ENCODE results near the gene ZNF683. TPM values are rescaled to one million over a fixed set of nuclear protein-coding genes. Genes with fewer than 3 reads are reported as not detected.

The ZNF683 gene
- total and polyA plus RNA-seq, 9 of the 15 experiments (the other 6 are each of a cell fraction or from before 2014, with no cell fraction given), result not detected

DNA sequence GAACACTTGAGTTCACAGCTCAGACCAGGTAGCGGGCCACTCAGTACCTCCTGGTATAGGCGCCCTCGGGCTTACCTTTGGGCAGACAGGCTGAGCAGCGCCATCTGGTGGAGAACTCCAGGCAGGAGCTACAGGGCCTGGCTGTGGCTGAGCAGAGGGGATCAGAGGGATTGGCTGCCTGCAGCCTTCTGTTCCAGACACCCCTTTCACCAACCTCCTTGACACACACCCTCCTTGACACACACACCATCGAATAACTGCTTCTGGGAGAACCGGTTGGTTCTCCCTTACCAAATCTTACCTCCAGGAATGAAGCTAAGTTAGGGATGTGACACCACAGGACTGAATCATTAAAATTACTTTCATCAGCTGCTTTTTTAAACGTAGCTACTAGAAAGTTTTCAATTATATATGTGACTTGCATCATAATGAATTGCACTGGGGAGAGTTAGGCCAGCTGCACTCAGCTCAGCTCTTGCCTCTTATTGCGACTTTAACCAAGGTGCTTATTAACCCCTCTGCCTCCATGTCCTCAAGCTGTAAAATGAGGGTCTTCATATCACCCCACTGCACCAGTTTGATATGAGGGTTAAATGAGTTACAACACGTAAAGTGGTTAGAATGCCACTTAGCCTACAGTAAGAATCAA is 44.7 kb upstream of the ZNF683 start (continued):
- TF ChIP-seq ZNF408 (CRISPR knock-in tag; IDR thresholded peaks at IDR 0.05; ENCODE audit: low read depth), result no peak
- TF ChIP-seq GABPA (tag; conservative IDR thresholded peaks at IDR 0.05; ENCODE audit: low read depth), result no peak
- no peak for TF ChIP-seq ERF (CRISPR knock-in tag; IDR thresholded peaks at IDR 0.05)
- TF ChIP-seq ZNF584 (CRISPR knock-in tag; IDR thresholded peaks at IDR 0.05; ENCODE audit: low read depth), result no peak
- no peak for TF ChIP-seq ZFX (CRISPR knock-in tag; IDR thresholded peaks at IDR 0.05)
- TF ChIP-seq FOXA3 (CRISPR knock-in tag; conservative IDR thresholded peaks at IDR 0.05 in 1 of 2, IDR thresholded peaks at IDR 0.05 in 1 of 2), result no peak
- no peak for TF ChIP-seq ZNF24 (IDR thresholded peaks at IDR 0.05)
- TF ChIP-seq, protein P1, sequence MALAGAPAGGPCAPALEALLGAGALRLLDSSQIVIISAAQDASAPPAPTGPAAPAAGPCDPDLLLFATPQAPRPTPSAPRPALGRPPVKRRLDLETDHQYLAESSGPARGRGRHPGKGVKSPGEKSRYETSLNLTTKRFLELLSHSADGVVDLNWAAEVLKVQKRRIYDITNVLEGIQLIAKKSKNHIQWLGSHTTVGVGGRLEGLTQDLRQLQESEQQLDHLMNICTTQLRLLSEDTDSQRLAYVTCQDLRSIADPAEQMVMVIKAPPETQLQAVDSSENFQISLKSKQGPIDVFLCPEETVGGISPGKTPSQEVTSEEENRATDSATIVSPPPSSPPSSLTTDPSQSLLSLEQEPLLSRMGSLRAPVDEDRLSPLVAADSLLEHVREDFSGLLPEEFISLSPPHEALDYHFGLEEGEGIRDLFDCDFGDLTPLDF (CRISPR knock-in tag; IDR thresholded peaks at IDR 0.05), result no peak
- TF ChIP-seq SUPT5H (IDR thresholded peaks at IDR 0.05), result no peak
- TF ChIP-seq IFI16 (CRISPR knock-in tag; IDR thresholded peaks at IDR 0.05), result no peak
- TF ChIP-seq MAFK (IDR thresholded peaks at IDR 0.05; ENCODE audit: low read length), result no peak
- TF ChIP-seq, protein P2, sequence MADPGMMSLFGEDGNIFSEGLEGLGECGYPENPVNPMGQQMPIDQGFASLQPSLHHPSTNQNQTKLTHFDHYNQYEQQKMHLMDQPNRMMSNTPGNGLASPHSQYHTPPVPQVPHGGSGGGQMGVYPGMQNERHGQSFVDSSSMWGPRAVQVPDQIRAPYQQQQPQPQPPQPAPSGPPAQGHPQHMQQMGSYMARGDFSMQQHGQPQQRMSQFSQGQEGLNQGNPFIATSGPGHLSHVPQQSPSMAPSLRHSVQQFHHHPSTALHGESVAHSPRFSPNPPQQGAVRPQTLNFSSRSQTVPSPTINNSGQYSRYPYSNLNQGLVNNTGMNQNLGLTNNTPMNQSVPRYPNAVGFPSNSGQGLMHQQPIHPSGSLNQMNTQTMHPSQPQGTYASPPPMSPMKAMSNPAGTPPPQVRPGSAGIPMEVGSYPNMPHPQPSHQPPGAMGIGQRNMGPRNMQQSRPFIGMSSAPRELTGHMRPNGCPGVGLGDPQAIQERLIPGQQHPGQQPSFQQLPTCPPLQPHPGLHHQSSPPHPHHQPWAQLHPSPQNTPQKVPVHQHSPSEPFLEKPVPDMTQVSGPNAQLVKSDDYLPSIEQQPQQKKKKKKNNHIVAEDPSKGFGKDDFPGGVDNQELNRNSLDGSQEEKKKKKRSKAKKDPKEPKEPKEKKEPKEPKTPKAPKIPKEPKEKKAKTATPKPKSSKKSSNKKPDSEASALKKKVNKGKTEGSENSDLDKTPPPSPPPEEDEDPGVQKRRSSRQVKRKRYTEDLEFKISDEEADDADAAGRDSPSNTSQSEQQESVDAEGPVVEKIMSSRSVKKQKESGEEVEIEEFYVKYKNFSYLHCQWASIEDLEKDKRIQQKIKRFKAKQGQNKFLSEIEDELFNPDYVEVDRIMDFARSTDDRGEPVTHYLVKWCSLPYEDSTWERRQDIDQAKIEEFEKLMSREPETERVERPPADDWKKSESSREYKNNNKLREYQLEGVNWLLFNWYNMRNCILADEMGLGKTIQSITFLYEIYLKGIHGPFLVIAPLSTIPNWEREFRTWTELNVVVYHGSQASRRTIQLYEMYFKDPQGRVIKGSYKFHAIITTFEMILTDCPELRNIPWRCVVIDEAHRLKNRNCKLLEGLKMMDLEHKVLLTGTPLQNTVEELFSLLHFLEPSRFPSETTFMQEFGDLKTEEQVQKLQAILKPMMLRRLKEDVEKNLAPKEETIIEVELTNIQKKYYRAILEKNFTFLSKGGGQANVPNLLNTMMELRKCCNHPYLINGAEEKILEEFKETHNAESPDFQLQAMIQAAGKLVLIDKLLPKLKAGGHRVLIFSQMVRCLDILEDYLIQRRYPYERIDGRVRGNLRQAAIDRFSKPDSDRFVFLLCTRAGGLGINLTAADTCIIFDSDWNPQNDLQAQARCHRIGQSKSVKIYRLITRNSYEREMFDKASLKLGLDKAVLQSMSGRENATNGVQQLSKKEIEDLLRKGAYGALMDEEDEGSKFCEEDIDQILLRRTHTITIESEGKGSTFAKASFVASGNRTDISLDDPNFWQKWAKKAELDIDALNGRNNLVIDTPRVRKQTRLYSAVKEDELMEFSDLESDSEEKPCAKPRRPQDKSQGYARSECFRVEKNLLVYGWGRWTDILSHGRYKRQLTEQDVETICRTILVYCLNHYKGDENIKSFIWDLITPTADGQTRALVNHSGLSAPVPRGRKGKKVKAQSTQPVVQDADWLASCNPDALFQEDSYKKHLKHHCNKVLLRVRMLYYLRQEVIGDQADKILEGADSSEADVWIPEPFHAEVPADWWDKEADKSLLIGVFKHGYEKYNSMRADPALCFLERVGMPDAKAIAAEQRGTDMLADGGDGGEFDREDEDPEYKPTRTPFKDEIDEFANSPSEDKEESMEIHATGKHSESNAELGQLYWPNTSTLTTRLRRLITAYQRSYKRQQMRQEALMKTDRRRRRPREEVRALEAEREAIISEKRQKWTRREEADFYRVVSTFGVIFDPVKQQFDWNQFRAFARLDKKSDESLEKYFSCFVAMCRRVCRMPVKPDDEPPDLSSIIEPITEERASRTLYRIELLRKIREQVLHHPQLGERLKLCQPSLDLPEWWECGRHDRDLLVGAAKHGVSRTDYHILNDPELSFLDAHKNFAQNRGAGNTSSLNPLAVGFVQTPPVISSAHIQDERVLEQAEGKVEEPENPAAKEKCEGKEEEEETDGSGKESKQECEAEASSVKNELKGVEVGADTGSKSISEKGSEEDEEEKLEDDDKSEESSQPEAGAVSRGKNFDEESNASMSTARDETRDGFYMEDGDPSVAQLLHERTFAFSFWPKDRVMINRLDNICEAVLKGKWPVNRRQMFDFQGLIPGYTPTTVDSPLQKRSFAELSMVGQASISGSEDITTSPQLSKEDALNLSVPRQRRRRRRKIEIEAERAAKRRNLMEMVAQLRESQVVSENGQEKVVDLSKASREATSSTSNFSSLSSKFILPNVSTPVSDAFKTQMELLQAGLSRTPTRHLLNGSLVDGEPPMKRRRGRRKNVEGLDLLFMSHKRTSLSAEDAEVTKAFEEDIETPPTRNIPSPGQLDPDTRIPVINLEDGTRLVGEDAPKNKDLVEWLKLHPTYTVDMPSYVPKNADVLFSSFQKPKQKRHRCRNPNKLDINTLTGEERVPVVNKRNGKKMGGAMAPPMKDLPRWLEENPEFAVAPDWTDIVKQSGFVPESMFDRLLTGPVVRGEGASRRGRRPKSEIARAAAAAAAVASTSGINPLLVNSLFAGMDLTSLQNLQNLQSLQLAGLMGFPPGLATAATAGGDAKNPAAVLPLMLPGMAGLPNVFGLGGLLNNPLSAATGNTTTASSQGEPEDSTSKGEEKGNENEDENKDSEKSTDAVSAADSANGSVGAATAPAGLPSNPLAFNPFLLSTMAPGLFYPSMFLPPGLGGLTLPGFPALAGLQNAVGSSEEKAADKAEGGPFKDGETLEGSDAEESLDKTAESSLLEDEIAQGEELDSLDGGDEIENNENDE (IDR thresholded peaks at IDR 0.05; ENCODE audit: low read depth, low read length), result no peak
- no peak for TF ChIP-seq JUN (IDR thresholded peaks at IDR 0.05; ENCODE audit: borderline replicate concordance, low read depth, low read length)
- no peak for TF ChIP-seq JUN (CRISPR knock-in tag; IDR thresholded peaks at IDR 0.05; ENCODE audit: borderline replicate concordance)
- TF ChIP-seq HMG20A (CRISPR knock-in tag; conservative IDR thresholded peaks at IDR 0.05), result no peak
- no peak for TF ChIP-seq TSC22D4 (tag; IDR thresholded peaks at IDR 0.05)
- TF ChIP-seq NCOA2 (IDR thresholded peaks at IDR 0.05; ENCODE audit: partially characterized antibody in 2 of 2), result no peak
